Measurements from ENCODE around the gene ZNF804A.

ZNF804A gene

DNA sequence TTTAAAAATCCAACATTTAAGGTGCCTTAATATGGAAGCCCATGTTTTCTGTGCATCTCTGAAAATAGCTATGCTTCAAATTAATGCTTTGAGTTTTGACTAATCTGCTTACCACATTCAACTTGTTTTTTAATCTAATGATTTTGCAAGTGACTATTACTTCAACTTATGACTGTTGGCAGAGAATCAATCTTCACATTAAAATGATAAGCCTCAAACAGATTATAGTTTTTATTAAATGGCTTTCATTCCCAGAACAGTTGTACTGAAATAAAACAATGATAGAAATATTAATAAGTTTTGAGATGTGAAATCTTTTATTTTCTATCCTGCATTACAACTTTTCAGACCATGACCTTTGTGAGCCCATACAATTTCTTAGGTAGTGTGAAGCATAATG is 347.5 kb downstream of the ZNF804A start:
- DNase-seq (ENCODE audit: low read depth) = no peak

DNA sequence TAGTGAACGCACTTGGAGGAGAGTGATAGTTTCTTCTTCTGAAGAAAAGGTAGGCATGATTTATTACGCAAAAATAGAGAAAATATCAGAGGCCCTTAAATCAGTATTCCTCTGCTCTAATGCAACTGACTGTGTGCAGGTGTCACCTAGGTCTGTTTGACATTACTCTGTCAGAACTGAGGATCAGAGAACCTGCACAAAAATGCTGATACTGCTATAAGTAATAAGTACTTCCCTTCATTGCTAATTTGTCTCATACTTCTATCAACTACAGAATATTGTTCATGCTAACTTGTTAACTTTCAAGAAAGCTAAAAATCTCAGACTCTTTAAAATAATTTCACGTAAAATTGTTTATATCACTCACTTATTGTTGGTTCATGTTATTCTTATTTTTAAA is 358.5 kb downstream of the ZNF804A start:
- DNase-seq (ENCODE audit: low read depth) = no peak

GRCh38 chr2:184971546-184972068 is 373.3 kb downstream of the ZNF804A start:
- DNase-seq (ENCODE audit: low read depth) = no peak

Measured in EH (cell line).